DMS53 treated with DMSO at 0.1 percent for 48 hours (cell line): ENCODE results near the gene BHLHE23.
"Not testable (repeated sequence)": the region's sequence is repeated elsewhere in the genome, so short reads cannot be mapped to it uniquely, and the experiment has no call there.

Source experiments
- DNase-seq: peaks from one replicate; lab custom pipeline; 2025; ENCODE audit not compliant: unreplicated experiment; lab: John Stamatoyannopoulos, UW

The BHLHE23 gene

GRCh38 chr20:62962221-62962879, 44.4 kb downstream of the BHLHE23 start:
- no peak for DNase-seq

- DNase-seq: no peak
Measured at GRCh38 chr20:62961799-62962198, 45.0 kb downstream of the BHLHE23 start.

DNA sequence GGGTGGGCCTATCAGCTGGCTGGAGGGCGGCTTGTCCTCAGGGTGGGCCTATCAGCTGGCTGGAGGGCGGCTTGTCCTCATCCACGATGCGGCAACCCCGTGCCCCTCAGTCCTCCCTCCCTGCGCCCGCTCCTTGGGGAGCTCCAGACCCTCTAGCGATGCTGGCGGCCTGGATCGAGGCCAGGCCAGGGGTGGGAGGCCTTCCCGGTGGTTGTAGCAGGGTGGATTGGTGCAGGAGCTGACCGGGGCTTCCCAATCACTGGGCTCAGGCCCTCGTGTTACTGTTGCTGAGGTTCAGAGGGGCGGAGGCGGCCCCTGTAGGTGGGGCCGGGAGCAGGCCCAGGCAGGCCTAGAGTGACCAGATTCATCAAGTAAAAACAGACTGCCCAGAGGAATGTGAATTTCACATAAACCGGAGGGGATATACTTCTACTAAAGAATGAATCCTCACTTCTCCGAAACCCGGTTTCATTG, 45.4 kb downstream of the BHLHE23 start:
- DNase-seq: no peak

GRCh38 chr20:62960446-62961309, 46.1 kb downstream of the BHLHE23 start:
- DNase-seq: not testable (repeated sequence)

- no peak for DNase-seq
Measured at GRCh38 chr20:62959998-62960436, 46.7 kb downstream of the BHLHE23 start.

GRCh38 chr20:62959101-62959971, 47.4 kb downstream of the BHLHE23 start:
- DNase-seq: no peak

GRCh38 chr20:62958388-62959100, 48.2 kb downstream of the BHLHE23 start:
- DNase-seq: no peak

GRCh38 chr20:62957136-62958117, 49.3 kb downstream of the BHLHE23 start:
- no peak for DNase-seq

DNA sequence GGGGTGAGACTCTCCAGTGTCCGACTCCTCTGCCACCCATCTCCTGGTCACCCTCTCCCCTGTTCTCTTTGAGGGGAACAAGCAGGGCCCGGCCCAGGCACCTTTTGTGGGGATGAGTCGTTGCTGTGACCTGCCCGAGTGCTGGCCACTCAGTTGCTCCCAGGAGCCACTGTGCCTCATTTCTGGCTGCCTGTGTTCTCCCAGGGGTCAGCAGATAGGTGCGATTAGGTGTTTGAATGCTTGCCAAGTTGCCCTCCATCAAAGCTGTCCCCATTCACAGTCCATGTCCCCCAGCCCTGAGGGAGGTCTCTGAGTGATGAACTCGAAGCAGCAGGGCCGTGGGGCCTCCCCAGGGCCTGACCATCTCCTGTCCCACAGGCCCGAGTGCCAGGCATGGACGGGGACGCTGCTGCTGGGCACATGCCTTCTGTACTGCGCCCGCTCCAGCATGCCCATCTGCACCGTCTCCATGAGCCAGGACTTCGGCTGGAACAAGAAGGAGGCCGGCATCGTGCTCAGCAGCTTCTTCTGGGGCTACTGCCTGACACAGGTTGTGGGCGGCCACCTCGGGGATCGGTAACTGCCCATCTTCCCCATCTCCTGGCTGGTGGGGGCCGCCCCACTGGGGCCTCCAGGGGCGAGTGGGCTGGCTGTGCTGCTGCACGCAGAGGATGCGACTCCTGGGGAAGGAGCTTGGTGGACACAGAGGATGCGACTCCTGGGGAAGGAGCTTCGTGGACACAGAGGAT, 50.2 kb downstream of the BHLHE23 start:
- DNase-seq: no peak
